PC-3 (cell line): ENCODE results near the gene SPATA2. TPM values are rescaled to one million over a fixed set of nuclear protein-coding genes. Genes with fewer than 3 reads are reported as not detected.

Experiments used
- ATAC-seq: fragments of 200-7000 bp; cut with Tn5 transposase; 2 replicates; pipeline ENCODE4 v1.9.1; 2020; ENCODE audit warnings: mild to moderate bottlenecking, moderate library complexity
- BruUV-seq: library from RNA; stranded (reverse); fragments of 400-500 nt; replicated peaks from 2 replicates; lab custom pipeline; 2021; lab: Mats Ljungman, UMichigan
- CTCF ChIA-PET: fragments of 300-600 bp; sonication (Branson Sonifier 250); formaldehyde crosslinking; loops from one replicate; lab custom pipeline; 2022; ENCODE audit warnings: antibody characterized with exemption; lab: Charles Lee
- POLR2A ChIA-PET: fragments of 300-600 bp; sonication (Branson Sonifier 250); formaldehyde crosslinking; loops from one replicate; lab custom pipeline; 2022; ENCODE audit warnings: antibody characterized with exemption; ENCODE audit not compliant: unreplicated experiment; lab: Charles Lee
- DNase-seq: peaks from one replicate; pipeline ENCODE4 v3.0.0-alpha.2; 2015
- H2AFZ ChIP-seq: fragments of 300-600 bp; sonication (generic); 2 replicates; pipeline ENCODE4 v1.6.0; 2016; ENCODE audit warnings: antibody characterized with exemption, low read length
- H3F3A ChIP-seq: fragments of 300-600 bp; sonication (generic); one replicate; pipeline ENCODE4 v1.6.0; 2017; ENCODE audit warnings: antibody characterized with exemption, low read length, control low read depth, mild to moderate bottlenecking; ENCODE audit not compliant: unreplicated experiment
- H3K27ac ChIP-seq: fragments of 300-600 bp; sonication (generic); 2 replicates; pipeline ENCODE4 v1.5.1; 2016; ENCODE audit warnings: mild to moderate bottlenecking, low read length
- H3K27me3 ChIP-seq: fragments of 300-600 bp; sonication (generic); 2 replicates; pipeline ENCODE4 v1.6.1; 2016; ENCODE audit warnings: low read length, mixed read lengths
- H3K36me3 ChIP-seq: fragments of 300-600 bp; sonication (generic); 2 replicates; pipeline ENCODE4 v1.6.1; 2016; ENCODE audit warnings: low read depth, mixed run types, low read length, mixed read lengths
- H3K4me1 ChIP-seq: fragments of 300-600 bp; sonication (generic); 2 replicates; pipeline ENCODE4 v1.5.1; 2016; ENCODE audit warnings: low read length; ENCODE audit not compliant: insufficient read depth
- H3K4me2 ChIP-seq: fragments of 300-600 bp; sonication (generic); 2 replicates; pipeline ENCODE4 v1.6.0; 2016; ENCODE audit warnings: low read length
- H3K4me3 ChIP-seq: fragments of 300-600 bp; sonication (generic); 2 replicates; pipeline ENCODE4 v1.5.1; 2016; ENCODE audit warnings: mild to moderate bottlenecking, low read length, mixed read lengths
- H3K79me2 ChIP-seq: fragments of 300-600 bp; sonication (generic); 2 replicates; pipeline ENCODE4 v1.6.1; 2017; ENCODE audit warnings: low read length, mixed read lengths
- H3K9ac ChIP-seq: fragments of 300-600 bp; sonication (generic); 2 replicates; pipeline ENCODE4 v1.6.0; 2016; ENCODE audit warnings: mild to moderate bottlenecking, low read length
- H3K9me2 ChIP-seq: fragments of 300-600 bp; sonication (generic); replicated peaks from 2 replicates; pipeline ENCODE4 v1.6.1; 2016; ENCODE audit warnings: mixed run types, low read length, mixed read lengths
- H3K9me3 ChIP-seq: fragments of 300-600 bp; sonication (generic); 2 replicates; pipeline ENCODE4 v1.6.1; 2016; ENCODE audit warnings: low read length, mixed read lengths
- H4K20me1 ChIP-seq: fragments of 300-600 bp; sonication (generic); 2 replicates; pipeline ENCODE4 v1.6.1; 2016; ENCODE audit warnings: low read length, mixed read lengths
- EZH2 ChIP-seq: fragments of 300-600 bp; sonication (generic); IDR thresholded peaks from one replicate; pipeline ENCODE4 v1.6.1; 2017; ENCODE audit warnings: antibody characterized with exemption, mild to moderate bottlenecking, low read length; ENCODE audit not compliant: unreplicated experiment
- EZH2phosphoT487 ChIP-seq: fragments of 300-600 bp; sonication (generic); IDR thresholded peaks from 2 replicates; pipeline ENCODE4 v1.6.1; 2018; ENCODE audit warnings: mild to moderate bottlenecking, antibody characterized with exemption, low read length, borderline replicate concordance
- intact Hi-C: fragments of 100-400 bp; cut with micrococcal nuclease; formaldehyde crosslinking; loops from 2 replicates; pipeline ENCODE4 v1.9.0; 2023
- total RNA-seq: library from RNA; depleted of rRNA; stranded (reverse); fragments of >200 nt; gene quantifications from 2 replicates; pipeline ENCODE4 v1.2.3, GENCODE V29; 2014
- TF ChIP-seq, protein P1 (sequence below): fragments of 300-600 bp; sonication (generic); conservative IDR thresholded peaks from 2 replicates; pipeline ENCODE4 v1.5.1; 2017; ENCODE audit warnings: antibody characterized with exemption, low read depth, mild to moderate bottlenecking, low read length

SPATA2 gene
- total RNA-seq, 1 experiment from 2014 or later, result 7.4 TPM

- DNase-seq (peak; percentile 90), ATAC-seq (peak; percentile 93)
- H3F3A ChIP-seq, result peaks cover 4% of the 10 kb centered on the region
- H3K79me2 ChIP-seq, result peaks cover 13% of the 10 kb centered on the region
- peak overlapping the region; percentile 51 for H3K27ac ChIP-seq
- CTCF ChIA-PET, result no interaction called here
- peak overlapping the region; percentile 49 for H3K4me2 ChIP-seq
- H3K9ac ChIP-seq, result no peak overlapping the region
- intact Hi-C loops, result loop anchor here (2.0 kb wide), 1 partner anchor 14 kb away; the partner anchor contains the start of gene RNF114
- BruUV-seq, result no TSS peak
- TF ChIP-seq EZH2 (no peak), EZH2phosphoT487 (no peak)
- TF ChIP-seq, protein P1, sequence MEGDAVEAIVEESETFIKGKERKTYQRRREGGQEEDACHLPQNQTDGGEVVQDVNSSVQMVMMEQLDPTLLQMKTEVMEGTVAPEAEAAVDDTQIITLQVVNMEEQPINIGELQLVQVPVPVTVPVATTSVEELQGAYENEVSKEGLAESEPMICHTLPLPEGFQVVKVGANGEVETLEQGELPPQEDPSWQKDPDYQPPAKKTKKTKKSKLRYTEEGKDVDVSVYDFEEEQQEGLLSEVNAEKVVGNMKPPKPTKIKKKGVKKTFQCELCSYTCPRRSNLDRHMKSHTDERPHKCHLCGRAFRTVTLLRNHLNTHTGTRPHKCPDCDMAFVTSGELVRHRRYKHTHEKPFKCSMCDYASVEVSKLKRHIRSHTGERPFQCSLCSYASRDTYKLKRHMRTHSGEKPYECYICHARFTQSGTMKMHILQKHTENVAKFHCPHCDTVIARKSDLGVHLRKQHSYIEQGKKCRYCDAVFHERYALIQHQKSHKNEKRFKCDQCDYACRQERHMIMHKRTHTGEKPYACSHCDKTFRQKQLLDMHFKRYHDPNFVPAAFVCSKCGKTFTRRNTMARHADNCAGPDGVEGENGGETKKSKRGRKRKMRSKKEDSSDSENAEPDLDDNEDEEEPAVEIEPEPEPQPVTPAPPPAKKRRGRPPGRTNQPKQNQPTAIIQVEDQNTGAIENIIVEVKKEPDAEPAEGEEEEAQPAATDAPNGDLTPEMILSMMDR, result no peak
- no peaks in the 10 kb centered on the region for H3K27me3 ChIP-seq
- H3K9me3 ChIP-seq, result no peaks in the 10 kb centered on the region
- peaks cover 33% of the 10 kb centered on the region for H3K4me1 ChIP-seq
- POLR2A ChIA-PET, result interaction anchor here (1.0 kb wide), 1 partner anchor 35 kb away, joined by 4 read pairs; no protein-coding TSS in a partner anchor
- H3K4me3 ChIP-seq, result no peak overlapping the region
- H3K9me2 ChIP-seq, result no peaks in the 10 kb centered on the region
- no peaks in the 10 kb centered on the region for H4K20me1 ChIP-seq
- H3K36me3 ChIP-seq, result peaks cover 65% of the 10 kb centered on the region
- no peak overlapping the region for H2AFZ ChIP-seq
These were observed 35.8 kb upstream of the SPATA2 start for GRCh38 chr20:49951151-49951550.

DNA sequence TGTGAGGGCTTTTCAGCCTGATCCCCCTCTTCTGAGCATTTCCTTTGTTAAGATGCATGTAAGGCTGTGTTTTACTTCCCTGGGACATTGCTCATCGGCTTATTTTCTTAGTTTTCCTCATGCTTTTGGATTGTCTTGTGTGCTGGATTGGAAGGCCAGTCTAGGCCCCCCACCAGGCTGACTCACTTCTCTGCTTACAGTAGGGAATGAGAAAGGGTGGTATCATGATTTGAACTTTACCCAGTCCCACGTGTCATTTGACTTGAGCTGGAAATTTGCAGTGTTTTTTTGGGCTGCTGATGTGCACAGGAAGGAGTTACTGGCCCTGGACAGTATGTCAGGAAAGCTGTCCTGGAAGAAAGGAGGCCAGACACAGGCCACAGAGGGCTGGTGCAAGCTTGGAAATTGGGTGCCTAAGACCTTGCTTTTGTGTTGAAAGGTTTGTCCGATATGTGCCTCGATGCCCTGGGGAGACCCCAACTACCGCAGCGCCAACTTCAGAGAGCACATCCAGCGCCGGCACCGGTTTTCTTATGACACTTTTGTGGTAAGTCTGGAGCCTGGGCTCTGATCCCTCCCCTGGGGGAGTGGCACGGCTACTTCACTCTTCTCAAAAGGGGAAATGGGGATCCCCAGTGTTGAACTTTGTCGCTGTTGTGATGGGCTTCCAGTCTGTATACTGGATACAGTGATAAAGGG lies 33.6 kb upstream of the SPATA2 start:
- H3K4me3 ChIP-seq, result no peak overlapping the region
- POLR2A ChIA-PET, result no interaction called here
- H2AFZ ChIP-seq, result no peak overlapping the region
- CTCF ChIA-PET, result no interaction called here
- peaks cover 4% of the 10 kb centered on the region for H3F3A ChIP-seq
- no peak overlapping the region for H3K4me2 ChIP-seq
- no TSS peak for BruUV-seq
- DNase-seq (peak; percentile 56), ATAC-seq (peak; percentile 48)
- no peaks in the 10 kb centered on the region for H3K9me3 ChIP-seq
- no peak overlapping the region; the same call in 1 of the 2 replicates for H3K9ac ChIP-seq
- H3K79me2 ChIP-seq, result peaks cover 23% of the 10 kb centered on the region
- H4K20me1 ChIP-seq, result no peaks in the 10 kb centered on the region
- no peaks in the 10 kb centered on the region for H3K27me3 ChIP-seq
- peaks cover 62% of the 10 kb centered on the region for H3K36me3 ChIP-seq
- peak overlapping the region; percentile 50 for H3K27ac ChIP-seq
- H3K9me2 ChIP-seq, result no peaks in the 10 kb centered on the region
- TF ChIP-seq, protein P1, result no peak
- no peak for TF ChIP-seq EZH2
- TF ChIP-seq EZH2phosphoT487, result no peak
- H3K4me1 ChIP-seq, result peaks cover 33% of the 10 kb centered on the region
- intact Hi-C loops, result no loop called here

DNA sequence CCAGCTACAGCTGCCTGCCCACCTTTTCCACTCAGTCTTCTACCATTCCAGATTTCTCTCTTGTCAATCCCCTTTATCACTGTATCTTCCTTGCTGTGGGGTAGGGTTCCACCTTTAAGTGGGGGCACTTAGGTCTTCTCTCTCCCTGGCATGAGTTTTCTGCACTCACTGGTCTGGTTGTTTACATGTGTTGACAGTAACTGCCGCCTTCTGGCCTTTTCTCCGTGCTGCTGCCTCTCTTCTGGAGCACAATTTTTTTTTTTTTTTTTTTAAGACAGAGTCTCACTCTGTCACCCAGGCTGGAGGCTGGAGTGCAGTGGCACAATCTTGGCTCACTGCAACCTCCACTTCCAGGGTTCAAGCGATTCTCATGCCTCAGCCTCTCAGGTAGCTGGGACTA lies 32.8 kb upstream of the SPATA2 start:
- Histone ChIP-seq H2AFZ (no peak overlapping the region), H3K9me2 (no peaks in the 10 kb centered on the region), H3F3A (peaks cover 4% of the 10 kb centered on the region), H3K4me2 (no peak overlapping the region), H3K27ac (peak overlapping the region; percentile 50), H3K27me3 (no peaks in the 10 kb centered on the region), H3K9ac (no peak overlapping the region), H3K79me2 (peaks cover 27% of the 10 kb centered on the region), H3K36me3 (peaks cover 56% of the 10 kb centered on the region), H4K20me1 (no peaks in the 10 kb centered on the region), H3K9me3 (no peaks in the 10 kb centered on the region), H3K4me1 (peaks cover 33% of the 10 kb centered on the region), H3K4me3 (no peak overlapping the region)
- TF ChIP-seq EZH2, result no peak
- no peak for TF ChIP-seq EZH2phosphoT487
- TF ChIP-seq, protein P1, result no peak
- ATAC-seq (no peak), DNase-seq (no peak)
- no TSS peak for BruUV-seq
- ChIA-PET CTCF (no interaction called here), POLR2A (no interaction called here)
- intact Hi-C loops, result no loop called here
